Osteoblast (primary cell): Measurements from ENCODE around the gene CRTC2. TPM values are rescaled to one million over a fixed set of nuclear protein-coding genes. Genes with fewer than 3 reads are reported as not detected.

Experiments
- DNase-seq: peaks from one replicate; pipeline ENCODE4 v3.0.0; 2011; ENCODE audit warnings: low spot score, mixed read lengths; ENCODE audit not compliant: insufficient read length; ENCODE audit errors: missing footprints
- H2AFZ ChIP-seq: 2 replicates; pipeline ENCODE4 v1.6.0; 2011; ENCODE audit warnings: mild to moderate bottlenecking, low read length
- H3K27ac ChIP-seq: 2 replicates; pipeline ENCODE4 v1.5.1; 2011; ENCODE audit warnings: mild to moderate bottlenecking, low read depth, low read length, moderate library complexity
- H3K27me3 ChIP-seq: 2 replicates; pipeline ENCODE4 v1.6.0; 2012; ENCODE audit warnings: mild to moderate bottlenecking, control low read depth, inconsistent platforms, low read length, moderate library complexity; ENCODE audit not compliant: insufficient read depth
- H3K36me3 ChIP-seq: 2 replicates; pipeline ENCODE4 v1.5.1; 2011; ENCODE audit warnings: mild to moderate bottlenecking, low read length, control low read depth, moderate library complexity; ENCODE audit not compliant: insufficient read depth
- H3K4me1 ChIP-seq: 2 replicates; pipeline ENCODE4 v1.5.1; 2011; ENCODE audit warnings: mild to moderate bottlenecking, low read length, control low read depth, moderate library complexity; ENCODE audit not compliant: insufficient read depth
- H3K4me2 ChIP-seq: 2 replicates; pipeline ENCODE4 v1.6.0; 2011; ENCODE audit warnings: mild to moderate bottlenecking, low read length; ENCODE audit not compliant: insufficient read depth
- H3K4me3 ChIP-seq: fragments of 200-600 bp; sonication (generic); 3 replicates; pipeline ENCODE4 v1.5.1; 2012; ENCODE audit warnings: mild to moderate bottlenecking, low read length, inconsistent platforms; ENCODE audit not compliant: insufficient read depth
- H3K79me2 ChIP-seq: 2 replicates; pipeline ENCODE4 v1.6.0; 2012; ENCODE audit warnings: mild to moderate bottlenecking, low read length, control low read depth, inconsistent platforms; ENCODE audit not compliant: insufficient read depth
- H3K9me3 ChIP-seq: 2 replicates; pipeline ENCODE4 v1.5.1; 2011; ENCODE audit warnings: low read depth, low read length, control low read depth
- H4K20me1 ChIP-seq: 2 replicates; pipeline ENCODE4 v1.6.0; 2012; ENCODE audit warnings: mild to moderate bottlenecking, low read length, control low read depth; ENCODE audit not compliant: insufficient read depth
- CTCF ChIP-seq: IDR thresholded peaks from 2 replicates; pipeline ENCODE4 v1.5.1; 2011; ENCODE audit warnings: mild to moderate bottlenecking, low read depth, low read length, moderate library complexity; ENCODE audit errors: extremely low read depth
- total RNA-seq: library from RNA; depleted of rRNA; stranded (reverse); fragments of >200 nt; gene quantifications from 2 replicates; pipeline ENCODE4 v1.2.3, GENCODE V29; 2012

CRTC2 gene
- total RNA-seq, 1 donor: 4.7 TPM

GRCh38 chr1:153995640-153996039 lies 37.2 kb upstream of the CRTC2 start:
- Histone ChIP-seq H3K9me3 (no peaks in the 10 kb centered on the region), H3K36me3 (peaks cover 28% of the 10 kb centered on the region), H4K20me1 (peaks cover 10% of the 10 kb centered on the region), H3K4me3 (no peak overlapping the region), H3K4me2 (no peak overlapping the region), H3K4me1 (peaks cover 14% of the 10 kb centered on the region), H3K79me2 (peaks cover 15% of the 10 kb centered on the region), H3K27ac (no peak overlapping the region), H3K27me3 (no peaks in the 10 kb centered on the region), H2AFZ (no peak overlapping the region)
- DNase-seq: no peak
- TF ChIP-seq CTCF: no peak

GRCh38 chr1:153995202-153995601 lies 36.8 kb upstream of the CRTC2 start:
- no peak overlapping the region for H3K27ac ChIP-seq
- H3K4me1 ChIP-seq: peaks cover 14% of the 10 kb centered on the region
- H4K20me1 ChIP-seq: peaks cover 10% of the 10 kb centered on the region
- no peaks in the 10 kb centered on the region for H3K27me3 ChIP-seq
- H3K4me3 ChIP-seq: no peak overlapping the region
- no peaks in the 10 kb centered on the region for H3K9me3 ChIP-seq
- TF ChIP-seq CTCF: no peak
- peaks cover 28% of the 10 kb centered on the region for H3K36me3 ChIP-seq
- no peak for DNase-seq
- H2AFZ ChIP-seq: no peak overlapping the region
- no peak overlapping the region for H3K4me2 ChIP-seq
- H3K79me2 ChIP-seq: peaks cover 16% of the 10 kb centered on the region

- Histone ChIP-seq H3K27ac (peak overlapping the region; percentile 99), H4K20me1 (peaks cover 10% of the 10 kb centered on the region), H3K4me3 (peak overlapping the region; percentile 96), H3K4me1 (peaks cover 16% of the 10 kb centered on the region), H2AFZ (no peak overlapping the region), H3K27me3 (no peaks in the 10 kb centered on the region), H3K36me3 (peaks cover 28% of the 10 kb centered on the region), H3K9me3 (no peaks in the 10 kb centered on the region), H3K4me2 (peak overlapping the region; percentile 83), H3K79me2 (peaks cover 16% of the 10 kb centered on the region)
- no peak for DNase-seq
- no peak for TF ChIP-seq CTCF
Measured at GRCh38 chr1:153991806-153992205, 33.4 kb upstream of the CRTC2 start.

- H3K4me3 ChIP-seq: peak overlapping the region; percentile 96
- peak overlapping the region; percentile 99 for H3K27ac ChIP-seq
- H3K4me1 ChIP-seq: peaks cover 22% of the 10 kb centered on the region
- H3K79me2 ChIP-seq: peaks cover 16% of the 10 kb centered on the region
- peaks cover 28% of the 10 kb centered on the region for H3K36me3 ChIP-seq
- no peaks in the 10 kb centered on the region for H3K9me3 ChIP-seq
- H4K20me1 ChIP-seq: peaks cover 10% of the 10 kb centered on the region
- TF ChIP-seq CTCF: no peak
- DNase-seq: no peak
- H3K4me2 ChIP-seq: peak overlapping the region; percentile 83
- peak overlapping the region; percentile 69 for H2AFZ ChIP-seq
- no peaks in the 10 kb centered on the region for H3K27me3 ChIP-seq
Measured at GRCh38 chr1:153991151-153991630, 32.8 kb upstream of the CRTC2 start.
